Activated naive CD8-positive, alpha-beta T cell treated with anti-CD3 and anti-CD28 coated beads for 36 hours (primary cell): Measurements from ENCODE around the gene SEL1L3. TPM values are rescaled to one million over a fixed set of nuclear protein-coding genes. Genes with fewer than 3 reads are reported as not detected.
A peak's percentile ranks its signal among the peaks of the same experiment; 100 is the strongest.

Experiments
- DNase-seq: peaks from one replicate; pipeline ENCODE4 v3.0.0; 2021
- H3K27ac Mint-ChIP-seq: one replicate; pipeline ENCODE4 v1.8.0; 2022; ENCODE audit warnings: mild to moderate bottlenecking, moderate library complexity, mixed read lengths
- H3K27me3 Mint-ChIP-seq: one replicate; pipeline ENCODE4 v1.8.0; 2022; ENCODE audit warnings: mild to moderate bottlenecking, mixed read lengths
- H3K36me3 Mint-ChIP-seq: one replicate; pipeline ENCODE4 v1.8.0; 2021; ENCODE audit warnings: mild to moderate bottlenecking, mixed read lengths
- H3K4me1 Mint-ChIP-seq: one replicate; pipeline ENCODE4 v1.8.0; 2021; ENCODE audit warnings: mixed read lengths
- H3K4me3 Mint-ChIP-seq: one replicate; pipeline ENCODE4 v1.8.0; 2022; ENCODE audit warnings: mild to moderate bottlenecking, moderate library complexity, mixed read lengths
- H3K9me3 Mint-ChIP-seq: one replicate; pipeline ENCODE4 v1.8.0; 2022; ENCODE audit warnings: mixed read lengths
- total RNA-seq, 2 experiments: library from RNA; stranded (reverse); gene quantifications; one replicate each; pipeline ENCODE4 v1.2.3, GENCODE V29; 2021

Gene SEL1L3
- total RNA-seq, 2 experiments from 2014 or later, result 25.5 to 27.1 TPM

DNA sequence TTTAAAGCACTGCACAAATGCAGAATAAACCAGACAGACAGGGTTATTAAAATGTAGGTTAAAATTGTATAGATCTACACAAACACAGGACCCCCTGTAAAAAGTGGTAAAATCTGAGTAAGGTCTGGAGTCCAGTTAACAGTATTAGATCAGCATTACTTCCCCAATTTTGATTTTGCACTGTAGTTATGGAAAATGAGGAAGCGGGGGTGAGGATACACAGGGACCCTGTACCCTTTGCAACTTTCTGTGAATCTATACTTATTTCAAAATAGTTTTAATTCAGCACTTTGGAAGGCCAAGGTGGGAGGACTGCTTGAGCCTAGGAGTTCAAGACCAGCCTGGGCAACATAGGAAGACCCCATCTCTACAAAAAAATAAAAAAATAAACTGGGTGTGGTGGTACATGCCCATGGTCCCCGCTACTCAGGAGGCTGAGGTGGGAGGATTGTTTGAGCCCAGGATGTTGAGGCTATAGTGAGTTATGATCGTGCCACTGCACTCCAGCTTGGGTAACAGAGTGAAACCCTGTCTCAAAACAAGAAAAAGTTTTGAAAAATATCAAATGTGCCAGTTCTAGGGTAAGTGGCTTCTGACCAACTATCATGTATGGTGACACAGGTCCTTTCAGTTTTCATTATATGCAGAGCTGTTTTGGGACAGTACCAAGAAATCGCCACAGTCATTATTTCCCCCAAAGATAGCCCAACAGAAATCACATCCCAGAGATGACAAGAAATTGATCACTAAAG lies 17.7 kb downstream of the SEL1L3 start:
- no peaks in the 10 kb centered on the region for H3K27me3 Mint-ChIP-seq
- H3K4me3 Mint-ChIP-seq, result no peak overlapping the region
- peaks cover 20% of the 10 kb centered on the region for H3K36me3 Mint-ChIP-seq
- peaks cover 55% of the 10 kb centered on the region for H3K4me1 Mint-ChIP-seq
- no peak for DNase-seq
- H3K9me3 Mint-ChIP-seq, result no peaks in the 10 kb centered on the region
- H3K27ac Mint-ChIP-seq, result peak overlapping the region; percentile 23

DNA sequence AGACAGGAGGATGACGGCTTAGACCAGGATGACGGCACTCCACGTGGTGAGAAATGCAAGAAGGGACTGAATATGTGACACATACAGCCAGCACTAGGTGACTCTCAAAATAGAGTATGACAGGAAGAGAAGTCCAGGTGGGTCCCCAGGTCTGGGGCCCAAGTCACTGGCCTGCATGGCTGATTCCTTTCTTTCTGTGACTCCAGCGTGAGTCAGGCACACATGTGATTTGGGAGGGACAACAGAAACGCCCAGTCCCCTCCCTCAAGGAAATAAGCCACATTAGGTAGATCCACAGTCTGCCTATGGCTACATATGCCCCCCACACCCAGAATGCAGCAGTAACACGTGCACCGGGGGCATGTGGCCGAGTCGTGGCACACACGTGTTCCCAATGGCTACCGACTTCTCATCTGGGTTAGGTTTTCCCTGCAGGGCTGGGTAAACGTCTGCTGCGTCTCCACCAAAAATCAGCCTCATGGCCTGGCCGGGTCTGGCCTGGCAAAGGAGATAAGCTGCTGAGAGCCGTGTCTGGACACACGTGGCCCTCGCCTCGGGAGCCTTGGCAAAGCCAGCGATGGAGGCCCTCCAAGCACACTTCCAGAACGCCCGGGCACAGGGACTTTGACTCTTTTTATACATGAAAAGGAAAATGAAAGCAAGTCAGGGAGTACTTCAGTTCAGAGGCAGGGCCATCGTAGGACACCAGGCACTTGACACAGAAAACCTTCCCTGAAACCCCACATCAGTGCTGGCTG lies 19.3 kb downstream of the SEL1L3 start:
- Mint-ChIP-seq H3K27ac (peak overlapping the region; percentile 45), H3K4me1 (peaks cover 51% of the 10 kb centered on the region), H3K27me3 (no peaks in the 10 kb centered on the region), H3K9me3 (no peaks in the 10 kb centered on the region), H3K4me3 (no peak overlapping the region), H3K36me3 (peaks cover 14% of the 10 kb centered on the region)
- DNase-seq, result no peak

DNA sequence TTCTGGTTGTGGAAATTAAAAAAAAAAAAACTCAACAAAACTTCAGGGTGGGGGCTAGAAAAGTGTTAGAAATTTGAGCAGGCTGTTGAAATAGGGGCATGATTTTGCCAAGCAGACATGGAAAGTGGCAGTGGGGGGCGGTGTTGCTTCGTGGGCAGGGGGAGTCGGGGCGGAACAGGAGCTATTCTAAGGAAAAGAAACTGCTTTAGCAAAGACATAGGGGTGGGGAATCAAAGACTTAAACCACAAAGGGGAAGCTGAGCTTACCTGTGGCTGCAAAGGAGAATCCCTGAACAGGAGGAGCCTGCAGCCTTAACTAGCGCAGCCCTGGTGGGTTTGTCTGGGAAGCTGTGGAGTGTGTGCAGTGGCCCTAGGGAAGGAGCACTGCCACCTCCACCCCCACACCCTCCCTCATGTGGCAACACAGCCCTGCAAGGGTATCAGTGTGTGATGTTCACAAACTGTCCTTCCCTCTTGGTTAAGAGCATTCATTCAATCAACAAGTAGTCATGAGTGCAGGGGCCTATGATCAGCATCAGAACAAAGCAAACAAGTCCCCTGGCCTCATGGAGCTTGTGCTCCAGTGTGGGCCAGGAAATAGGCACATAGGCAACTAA lies 20.5 kb downstream of the SEL1L3 start:
- Mint-ChIP-seq H3K27ac (peak overlapping the region; percentile 8), H3K4me1 (peaks cover 42% of the 10 kb centered on the region), H3K9me3 (no peaks in the 10 kb centered on the region), H3K4me3 (no peak overlapping the region), H3K27me3 (no peaks in the 10 kb centered on the region), H3K36me3 (peaks cover 14% of the 10 kb centered on the region)
- no peak for DNase-seq

DNA sequence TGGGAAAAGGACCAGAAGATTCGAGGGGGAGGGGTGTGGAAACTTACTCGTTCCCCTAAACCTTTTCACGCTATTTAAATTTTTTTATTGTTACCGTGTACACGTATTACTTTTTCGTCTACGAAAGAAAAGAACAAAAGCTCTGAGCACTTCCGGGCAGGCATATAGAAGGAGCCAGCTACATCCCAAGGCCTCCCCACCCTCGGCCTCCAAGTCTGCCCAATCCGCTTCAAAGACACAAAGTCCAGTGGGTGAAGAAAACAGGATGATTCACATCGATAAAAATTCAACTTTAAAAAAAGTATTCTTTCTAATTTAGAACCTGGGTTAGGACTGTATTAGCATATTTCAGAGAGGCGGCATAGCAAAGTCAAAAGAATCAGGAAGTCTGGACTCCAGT lies 23.1 kb downstream of the SEL1L3 start:
- no peaks in the 10 kb centered on the region for H3K9me3 Mint-ChIP-seq
- peaks cover 15% of the 10 kb centered on the region for H3K36me3 Mint-ChIP-seq
- no peaks in the 10 kb centered on the region for H3K27me3 Mint-ChIP-seq
- no peak overlapping the region for H3K27ac Mint-ChIP-seq
- no peak for DNase-seq
- peaks cover 34% of the 10 kb centered on the region for H3K4me1 Mint-ChIP-seq
- H3K4me3 Mint-ChIP-seq, result no peak overlapping the region

DNA sequence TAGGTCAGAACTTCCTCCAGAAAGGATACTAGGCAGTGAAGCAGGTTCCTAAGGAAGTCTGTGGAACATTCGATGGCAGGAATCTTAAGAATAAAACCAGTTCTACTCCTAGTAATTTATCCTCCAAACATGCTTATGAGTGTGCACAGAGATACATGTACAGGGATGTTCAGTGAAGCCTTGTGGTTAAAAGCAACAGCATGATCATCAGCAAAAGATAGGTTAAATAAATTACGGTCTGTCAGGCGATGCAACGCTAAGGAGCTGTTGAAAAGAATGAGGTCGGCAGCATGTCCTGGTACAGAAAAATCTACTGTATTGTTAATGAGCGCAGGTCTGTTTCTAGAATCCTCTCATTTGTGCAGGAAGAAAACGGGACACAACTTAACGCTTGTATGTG lies 23.6 kb downstream of the SEL1L3 start:
- Mint-ChIP-seq H3K36me3 (peaks cover 20% of the 10 kb centered on the region), H3K4me1 (peaks cover 36% of the 10 kb centered on the region), H3K27ac (no peak overlapping the region), H3K9me3 (no peaks in the 10 kb centered on the region), H3K4me3 (no peak overlapping the region), H3K27me3 (no peaks in the 10 kb centered on the region)
- DNase-seq, result no peak

DNA sequence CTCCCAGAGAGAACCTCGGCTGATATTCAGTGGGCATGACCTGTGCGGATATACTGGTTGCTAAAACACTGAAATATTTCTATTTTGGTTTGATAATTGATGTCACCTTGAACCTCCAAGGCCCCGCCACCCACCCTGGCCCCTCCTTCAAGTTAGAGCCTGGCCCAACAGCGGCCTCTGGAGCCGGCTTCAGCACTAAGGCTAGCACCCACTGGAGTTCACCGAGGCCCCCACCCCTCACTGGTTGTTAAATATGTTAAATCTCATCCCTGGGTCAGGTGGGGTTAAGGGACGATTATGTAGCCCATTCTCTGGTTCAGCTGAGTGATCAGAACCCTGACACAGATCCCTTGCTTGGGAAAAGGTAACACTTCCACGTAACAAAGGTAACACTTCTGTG lies 24.3 kb downstream of the SEL1L3 start:
- no peak for DNase-seq
- Mint-ChIP-seq H3K36me3 (peaks cover 20% of the 10 kb centered on the region), H3K27me3 (no peaks in the 10 kb centered on the region), H3K27ac (no peak overlapping the region), H3K4me1 (peaks cover 29% of the 10 kb centered on the region), H3K9me3 (no peaks in the 10 kb centered on the region), H3K4me3 (no peak overlapping the region)

DNA sequence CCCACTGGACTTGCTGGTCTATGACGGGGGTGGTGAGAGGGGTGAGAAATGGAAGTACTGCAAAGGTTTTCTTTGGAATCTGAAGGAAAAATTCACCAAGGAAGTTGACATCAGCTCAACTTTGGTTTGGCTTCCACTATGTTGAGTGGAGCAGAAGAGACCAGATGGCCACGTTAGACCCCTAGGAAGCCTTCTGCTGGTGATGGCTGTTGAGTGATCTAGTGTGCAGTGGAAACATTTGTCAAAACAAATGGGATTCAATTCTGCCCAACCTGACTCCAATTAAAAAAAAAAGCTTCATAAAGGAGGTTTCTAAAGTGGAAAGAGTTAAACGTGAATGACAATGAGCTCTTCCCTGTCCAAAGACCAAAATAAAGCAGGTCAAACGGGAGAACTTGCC lies 25.7 kb downstream of the SEL1L3 start:
- Mint-ChIP-seq H3K9me3 (no peaks in the 10 kb centered on the region), H3K27ac (no peak overlapping the region), H3K36me3 (peaks cover 18% of the 10 kb centered on the region), H3K4me1 (peaks cover 17% of the 10 kb centered on the region), H3K4me3 (no peak overlapping the region), H3K27me3 (no peaks in the 10 kb centered on the region)
- no peak for DNase-seq

DNA sequence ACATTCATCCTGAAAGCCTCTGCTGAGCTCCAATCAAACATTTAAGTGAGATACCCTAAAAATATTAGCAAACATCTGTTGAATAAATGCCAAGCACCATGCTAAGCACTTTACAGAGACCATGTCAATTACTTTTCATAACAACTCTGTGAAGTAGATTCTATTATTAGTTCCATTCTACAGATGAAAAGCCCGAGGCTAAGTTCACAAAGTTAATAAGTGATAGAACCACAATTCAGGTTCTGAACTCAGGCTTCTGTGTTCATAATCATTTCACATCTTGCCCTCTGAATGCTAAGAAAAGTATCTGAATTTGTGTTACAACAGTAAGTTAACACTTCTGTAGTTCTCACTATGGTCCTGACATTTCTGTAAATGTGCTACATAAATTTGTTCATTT lies 27.4 kb downstream of the SEL1L3 start:
- peaks cover 22% of the 10 kb centered on the region for H3K36me3 Mint-ChIP-seq
- peaks cover 11% of the 10 kb centered on the region for H3K4me1 Mint-ChIP-seq
- DNase-seq, result no peak
- no peak overlapping the region for H3K27ac Mint-ChIP-seq
- no peaks in the 10 kb centered on the region for H3K27me3 Mint-ChIP-seq
- no peak overlapping the region for H3K4me3 Mint-ChIP-seq
- no peaks in the 10 kb centered on the region for H3K9me3 Mint-ChIP-seq

DNA sequence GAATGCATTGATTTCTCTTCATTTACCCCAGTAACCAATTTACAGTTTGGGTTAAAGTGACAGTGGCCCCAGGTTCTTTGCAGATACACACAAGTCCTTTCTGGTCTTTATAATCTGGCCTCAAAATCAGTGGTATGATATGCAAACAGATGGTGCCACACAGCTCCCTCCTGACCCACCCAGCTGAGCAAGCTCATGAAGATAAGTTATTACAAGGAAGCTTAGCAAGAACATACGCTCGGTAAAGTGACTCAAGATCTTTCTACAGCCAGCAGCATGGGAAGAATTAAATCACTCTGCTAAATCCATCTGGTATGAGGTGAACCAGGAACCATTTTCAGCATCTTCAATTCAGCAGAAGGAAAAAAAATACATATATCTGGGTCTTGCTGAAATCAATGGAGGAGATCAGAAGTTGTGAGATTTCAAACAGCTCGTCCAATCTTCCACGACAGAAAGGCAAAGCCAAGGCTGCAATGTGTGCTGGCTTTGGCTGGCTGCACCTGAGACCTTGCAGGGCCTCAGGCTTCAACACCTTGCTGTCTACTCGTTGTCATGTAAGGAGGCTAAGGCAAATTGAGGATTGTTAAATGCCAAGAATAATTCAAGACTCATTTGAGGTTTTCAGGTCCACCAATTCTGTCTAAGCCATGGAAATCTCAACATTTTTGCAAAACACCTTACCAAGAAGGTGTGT lies 28.2 kb downstream of the SEL1L3 start:
- no peak overlapping the region for H3K4me3 Mint-ChIP-seq

DNA sequence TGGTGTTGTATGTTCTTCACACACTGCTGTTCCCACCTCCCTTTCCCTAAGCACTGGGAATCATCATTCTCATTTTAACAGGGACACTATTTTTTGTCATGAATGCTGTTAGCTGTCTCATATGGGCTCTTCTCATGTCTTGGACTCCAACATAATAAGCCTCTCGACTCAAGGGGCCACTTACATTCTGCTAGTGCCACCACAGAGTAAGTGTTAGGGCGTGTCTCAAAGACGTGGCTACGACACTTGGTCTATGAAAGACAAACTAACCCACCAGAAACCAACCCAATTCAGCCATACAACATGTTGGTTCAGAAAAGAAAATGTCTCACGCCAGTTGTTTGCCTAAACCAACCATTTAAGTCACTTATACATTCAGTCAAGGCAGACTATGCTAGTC lies 32.2 kb downstream of the SEL1L3 start:
- H3K9me3 Mint-ChIP-seq, result no peaks in the 10 kb centered on the region
- peaks cover 7% of the 10 kb centered on the region for H3K4me1 Mint-ChIP-seq
- no peak for DNase-seq
- peaks cover 24% of the 10 kb centered on the region for H3K36me3 Mint-ChIP-seq
- H3K27me3 Mint-ChIP-seq, result no peaks in the 10 kb centered on the region
- H3K27ac Mint-ChIP-seq, result no peak overlapping the region
- no peak overlapping the region for H3K4me3 Mint-ChIP-seq

More for the DNA sequence above, 28.2 kb downstream of the SEL1L3 start:
- peaks cover 24% of the 10 kb centered on the region for H3K36me3 Mint-ChIP-seq
- no peak for DNase-seq
- no peak overlapping the region for H3K27ac Mint-ChIP-seq
- H3K9me3 Mint-ChIP-seq, result no peaks in the 10 kb centered on the region
- H3K4me1 Mint-ChIP-seq, result peaks cover 10% of the 10 kb centered on the region
- no peaks in the 10 kb centered on the region for H3K27me3 Mint-ChIP-seq

DNA sequence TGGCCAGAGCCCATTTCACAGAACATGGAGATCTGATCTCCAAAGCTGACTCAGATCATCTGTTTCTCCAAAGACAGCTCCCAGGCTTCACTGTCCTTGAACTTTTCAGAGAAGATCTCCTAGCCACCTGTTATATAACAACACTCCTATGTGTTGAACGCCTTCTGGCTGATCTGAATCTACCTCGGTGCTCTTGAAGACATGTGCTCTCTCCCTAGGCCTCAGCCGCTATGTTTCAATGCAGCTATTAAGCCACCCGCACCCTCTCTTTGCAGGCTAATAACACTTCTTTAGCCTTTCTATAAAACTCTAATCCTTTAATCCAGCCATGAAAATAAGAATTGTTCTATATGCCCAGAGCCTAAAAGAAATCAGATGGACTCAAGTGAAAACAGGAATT lies 34.9 kb downstream of the SEL1L3 start:
- Mint-ChIP-seq H3K4me3 (no peak overlapping the region), H3K9me3 (no peaks in the 10 kb centered on the region), H3K4me1 (no peaks in the 10 kb centered on the region), H3K27me3 (no peaks in the 10 kb centered on the region), H3K27ac (no peak overlapping the region), H3K36me3 (peaks cover 15% of the 10 kb centered on the region)
- no peak for DNase-seq

DNA sequence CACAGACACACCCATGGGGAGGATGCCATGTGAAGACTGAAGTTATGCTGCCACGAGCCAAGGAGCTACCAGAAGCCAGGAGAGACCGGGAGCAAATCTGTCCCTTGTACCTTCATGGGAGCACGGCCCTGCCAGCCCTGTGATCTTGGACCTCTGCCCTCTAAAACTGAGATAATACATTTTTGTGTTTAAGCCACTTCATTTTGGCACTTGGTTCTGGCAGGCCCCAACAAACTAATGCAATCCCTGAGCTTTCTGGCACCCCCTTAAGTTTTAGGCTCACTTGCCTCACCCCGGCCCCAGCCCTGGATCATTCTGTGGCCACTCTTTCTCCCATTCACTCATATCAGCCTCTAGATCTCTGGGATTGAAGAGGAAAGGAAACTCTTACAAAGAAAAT lies 35.4 kb downstream of the SEL1L3 start:
- Mint-ChIP-seq H3K36me3 (peaks cover 14% of the 10 kb centered on the region), H3K27me3 (no peaks in the 10 kb centered on the region), H3K27ac (no peak overlapping the region), H3K4me3 (no peak overlapping the region), H3K9me3 (no peaks in the 10 kb centered on the region), H3K4me1 (no peaks in the 10 kb centered on the region)
- DNase-seq, result no peak

DNA sequence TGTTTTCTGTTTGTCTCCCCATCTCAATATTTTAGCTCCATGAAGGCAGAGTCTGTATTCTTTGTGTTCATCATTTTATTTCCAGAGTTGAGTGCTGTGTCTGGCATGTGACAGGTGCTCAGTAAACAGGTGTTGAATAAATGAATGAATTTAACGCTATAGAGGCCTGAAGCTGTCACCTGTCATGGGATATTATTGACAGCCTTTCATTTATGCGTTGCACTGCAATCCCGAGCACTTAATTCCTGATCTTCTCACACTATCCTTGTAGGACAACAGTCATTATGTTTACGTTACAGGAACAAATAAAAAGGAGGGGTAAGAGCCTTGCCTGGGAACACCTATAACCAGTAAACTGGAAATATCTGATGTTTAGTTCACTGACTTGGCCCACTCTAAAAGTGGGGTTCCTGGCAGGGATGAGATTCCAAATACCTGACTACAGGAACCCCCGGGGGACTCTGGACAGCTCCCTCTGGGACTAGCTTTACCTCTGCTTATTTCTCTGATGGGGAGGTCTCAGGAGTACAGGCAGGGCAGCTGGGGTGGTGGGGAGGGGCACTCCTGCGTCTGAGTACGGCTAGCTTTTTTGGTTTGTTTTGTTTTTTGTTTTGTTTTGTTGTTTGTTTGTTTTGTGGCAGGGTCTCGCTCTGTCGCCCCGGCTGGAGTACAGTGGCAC lies 36.6 kb downstream of the SEL1L3 start:
- Mint-ChIP-seq H3K4me3 (no peak overlapping the region), H3K36me3 (peaks cover 17% of the 10 kb centered on the region), H3K27ac (no peak overlapping the region), H3K4me1 (no peaks in the 10 kb centered on the region), H3K27me3 (no peaks in the 10 kb centered on the region), H3K9me3 (no peaks in the 10 kb centered on the region)
- no peak for DNase-seq

DNA sequence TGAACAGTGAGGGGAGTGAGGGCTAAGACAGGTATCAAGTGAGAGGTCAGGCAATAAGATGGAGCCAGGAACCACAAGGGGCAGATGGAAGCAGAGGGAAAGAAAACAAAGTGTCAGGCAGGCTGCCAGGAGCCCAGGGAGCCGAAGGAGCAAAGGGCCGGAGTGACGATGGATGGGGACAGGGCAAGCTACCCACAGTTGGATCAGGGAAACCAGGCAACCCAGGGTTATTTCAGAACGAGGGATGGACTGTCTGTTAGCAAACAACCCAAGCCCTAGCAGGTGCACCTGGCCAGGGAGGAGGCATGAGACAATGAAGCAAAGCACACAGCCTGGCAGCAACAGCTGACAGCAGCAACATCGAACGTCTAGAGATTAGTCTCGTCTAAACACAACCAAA lies 39.2 kb downstream of the SEL1L3 start:
- H3K4me3 Mint-ChIP-seq, result no peak overlapping the region
- no peak overlapping the region for H3K27ac Mint-ChIP-seq
- H3K36me3 Mint-ChIP-seq, result peaks cover 19% of the 10 kb centered on the region
- DNase-seq, result no peak
- H3K9me3 Mint-ChIP-seq, result no peaks in the 10 kb centered on the region
- peaks cover 3% of the 10 kb centered on the region for H3K4me1 Mint-ChIP-seq
- no peaks in the 10 kb centered on the region for H3K27me3 Mint-ChIP-seq

DNA sequence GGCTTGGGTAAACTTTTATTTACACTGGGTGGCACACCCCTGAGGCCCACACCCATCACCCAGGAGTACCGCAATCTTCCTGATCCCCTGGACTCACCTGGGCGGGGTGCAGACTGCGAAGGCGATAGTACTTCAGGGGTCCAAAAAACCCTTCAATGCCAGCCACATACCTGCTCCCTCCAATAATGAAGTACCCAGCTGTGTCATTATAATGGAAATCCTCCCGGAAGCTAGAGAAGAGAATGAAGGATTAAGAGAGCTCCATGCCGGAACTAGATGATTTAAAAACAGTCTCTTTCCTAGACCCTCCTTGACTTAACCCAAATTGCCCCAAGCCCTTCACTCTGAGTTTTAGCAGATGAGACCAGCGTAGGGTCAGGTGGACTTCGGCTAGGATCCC lies 40.9 kb downstream of the SEL1L3 start:
- H3K27ac Mint-ChIP-seq, result peak overlapping the region; percentile 35

More for the DNA sequence above, 40.9 kb downstream of the SEL1L3 start:
- DNase-seq, result no peak
- no peaks in the 10 kb centered on the region for H3K27me3 Mint-ChIP-seq
- peaks cover 3% of the 10 kb centered on the region for H3K4me1 Mint-ChIP-seq
- H3K36me3 Mint-ChIP-seq, result peaks cover 25% of the 10 kb centered on the region
- no peak overlapping the region for H3K4me3 Mint-ChIP-seq
- H3K9me3 Mint-ChIP-seq, result no peaks in the 10 kb centered on the region
